ENCODE results near the gene CBFB. TPM values are rescaled to one million over a fixed set of nuclear protein-coding genes. Genes with fewer than 3 reads are reported as not detected.
A peak's percentile ranks its signal among the peaks of the same experiment; 100 is the strongest.

Gene CBFB
- polyA plus RNA-seq, 2 donors, result 15.3 to 17.0 TPM

GRCh38 chr16:67129422-67129821, 100.5 kb downstream of the CBFB start:
- Histone ChIP-seq H3K9me3 (ENCODE audit: control insufficient read depth in 2 of 2, insufficient read depth in 1 of 2, low read depth in 1 of 2, low read length in 1 of 2) (no peaks in the 10 kb centered on the region), H3K27me3 (ENCODE audit: control insufficient read depth in 1 of 2, insufficient read depth in 2 of 2, low read length in 2 of 2) (no peaks in the 10 kb centered on the region), H3K36me3 (ENCODE audit: control insufficient read depth in 2 of 2, insufficient read depth in 2 of 2, low read length in 1 of 2) (peaks cover 4 to 19% of the 10 kb centered on the region in 2 donors), H3K4me3 (ENCODE audit: low read depth in 1 of 2, low read length in 2 of 2) (no peak overlapping the region), H3K27ac (ENCODE audit: low read depth in 2 of 2, low read length in 1 of 2) (no peak overlapping the region), H3K4me1 (ENCODE audit: control insufficient read depth in 2 of 2, insufficient read depth in 2 of 2, low read length in 1 of 2) (no peaks in the 10 kb centered on the region)
- WGBS, 2 donors, result 98 to 100% methylated on average over 3 of the region's 3 CpGs

GRCh38 chr16:67137605-67138004, 108.7 kb downstream of the CBFB start:
- WGBS, 2 donors, result 57 to 59% methylated on average over 3 of the region's 3 CpGs
- Histone ChIP-seq H3K4me1 (ENCODE audit: control insufficient read depth in 2 of 2, insufficient read depth in 2 of 2, low read length in 1 of 2) (no peaks in the 10 kb centered on the region), H3K9me3 (ENCODE audit: control insufficient read depth in 2 of 2, insufficient read depth in 1 of 2, low read depth in 1 of 2, low read length in 1 of 2) (no peaks in the 10 kb centered on the region), H3K27me3 (ENCODE audit: control insufficient read depth in 1 of 2, insufficient read depth in 2 of 2, low read length in 2 of 2) (no peaks in the 10 kb centered on the region), H3K27ac (ENCODE audit: low read depth in 2 of 2, low read length in 1 of 2) (no peak overlapping the region), H3K4me3 (ENCODE audit: low read depth in 1 of 2, low read length in 2 of 2) (no peak overlapping the region), H3K36me3 (ENCODE audit: control insufficient read depth in 2 of 2, insufficient read depth in 2 of 2, low read length in 1 of 2) (peaks cover 21 to 30% of the 10 kb centered on the region in 2 donors)

- no peak overlapping the region for H3K4me3 ChIP-seq (ENCODE audit: low read depth in 1 of 2, low read length in 2 of 2)
- peaks cover 15 to 55% of the 10 kb centered on the region in 2 donors for H3K36me3 ChIP-seq (ENCODE audit: control insufficient read depth in 2 of 2, insufficient read depth in 2 of 2, low read length in 1 of 2)
- H3K4me1 ChIP-seq (ENCODE audit: control insufficient read depth in 2 of 2, insufficient read depth in 2 of 2, low read length in 1 of 2), result no peaks in the 10 kb centered on the region
- H3K27me3 ChIP-seq (ENCODE audit: control insufficient read depth in 1 of 2, insufficient read depth in 2 of 2, low read length in 2 of 2), result no peaks in the 10 kb centered on the region
- 95 to 96% methylated on average over 13 of the region's 13 CpGs for WGBS, 2 donors
- H3K9me3 ChIP-seq (ENCODE audit: control insufficient read depth in 2 of 2, insufficient read depth in 1 of 2, low read depth in 1 of 2, low read length in 1 of 2), result no peaks in the 10 kb centered on the region
- H3K27ac ChIP-seq (ENCODE audit: low read depth in 2 of 2, low read length in 1 of 2), result no peak overlapping the region
Measured at GRCh38 chr16:67141391-67141790, 112.4 kb downstream of the CBFB start.

- no peak overlapping the region for H3K4me3 ChIP-seq (ENCODE audit: low read depth in 1 of 2, low read length in 2 of 2)
- no peaks in the 10 kb centered on the region for H3K9me3 ChIP-seq (ENCODE audit: control insufficient read depth in 2 of 2, insufficient read depth in 1 of 2, low read depth in 1 of 2, low read length in 1 of 2)
- H3K27ac ChIP-seq (ENCODE audit: low read depth in 2 of 2, low read length in 1 of 2), result no peak overlapping the region
- H3K36me3 ChIP-seq (ENCODE audit: control insufficient read depth in 2 of 2, insufficient read depth in 2 of 2, low read length in 1 of 2), result peaks cover 15 to 62% of the 10 kb centered on the region in 2 donors
- H3K4me1 ChIP-seq (ENCODE audit: control insufficient read depth in 2 of 2, insufficient read depth in 2 of 2, low read length in 1 of 2), result peaks cover 0 to 4% of the 10 kb centered on the region in 2 donors
- WGBS, 2 donors, result 93 to 95% methylated on average over 9 of the region's 9 CpGs
- H3K27me3 ChIP-seq (ENCODE audit: control insufficient read depth in 1 of 2, insufficient read depth in 2 of 2, low read length in 2 of 2), result no peaks in the 10 kb centered on the region
Measured at GRCh38 chr16:67142342-67142741, 113.4 kb downstream of the CBFB start.

GRCh38 chr16:67144943-67145342, 116.0 kb downstream of the CBFB start:
- WGBS, 2 donors, result 86 to 96% methylated on average over 2 of the region's 2 CpGs
- no peaks in the 10 kb centered on the region for H3K9me3 ChIP-seq (ENCODE audit: control insufficient read depth in 2 of 2, insufficient read depth in 1 of 2, low read depth in 1 of 2, low read length in 1 of 2)
- H3K27me3 ChIP-seq (ENCODE audit: control insufficient read depth in 1 of 2, insufficient read depth in 2 of 2, low read length in 2 of 2), result no peaks in the 10 kb centered on the region
- H3K36me3 ChIP-seq (ENCODE audit: control insufficient read depth in 2 of 2, insufficient read depth in 2 of 2, low read length in 1 of 2), result peaks cover 15 to 68% of the 10 kb centered on the region in 2 donors
- no peak overlapping the region for H3K27ac ChIP-seq (ENCODE audit: low read depth in 2 of 2, low read length in 1 of 2)
- H3K4me1 ChIP-seq (ENCODE audit: control insufficient read depth in 2 of 2, insufficient read depth in 2 of 2, low read length in 1 of 2), result peaks cover 0 to 9% of the 10 kb centered on the region in 2 donors
- H3K4me3 ChIP-seq (ENCODE audit: low read depth in 1 of 2, low read length in 2 of 2), result no peak overlapping the region

GRCh38 chr16:67145746-67146145, 116.8 kb downstream of the CBFB start:
- H3K27ac ChIP-seq (ENCODE audit: low read depth in 2 of 2, low read length in 1 of 2), result no peak overlapping the region
- no peaks in the 10 kb centered on the region for H3K27me3 ChIP-seq (ENCODE audit: control insufficient read depth in 1 of 2, insufficient read depth in 2 of 2, low read length in 2 of 2)
- WGBS, 2 donors, result 91 to 98% methylated on average over 2 of the region's 2 CpGs
- peaks cover 13 to 66% of the 10 kb centered on the region in 2 donors for H3K36me3 ChIP-seq (ENCODE audit: control insufficient read depth in 2 of 2, insufficient read depth in 2 of 2, low read length in 1 of 2)
- peaks cover 0 to 10% of the 10 kb centered on the region in 2 donors for H3K4me1 ChIP-seq (ENCODE audit: control insufficient read depth in 2 of 2, insufficient read depth in 2 of 2, low read length in 1 of 2)
- H3K9me3 ChIP-seq (ENCODE audit: control insufficient read depth in 2 of 2, insufficient read depth in 1 of 2, low read depth in 1 of 2, low read length in 1 of 2), result no peaks in the 10 kb centered on the region
- H3K4me3 ChIP-seq (ENCODE audit: low read depth in 1 of 2, low read length in 2 of 2), result no peak overlapping the region

GRCh38 chr16:67146523-67147357, 117.8 kb downstream of the CBFB start:
- no peaks in the 10 kb centered on the region for H3K27me3 ChIP-seq (ENCODE audit: control insufficient read depth in 1 of 2, insufficient read depth in 2 of 2, low read length in 2 of 2)
- H3K9me3 ChIP-seq (ENCODE audit: control insufficient read depth in 2 of 2, insufficient read depth in 1 of 2, low read depth in 1 of 2, low read length in 1 of 2), result no peaks in the 10 kb centered on the region
- H3K4me3 ChIP-seq (ENCODE audit: low read depth in 1 of 2, low read length in 2 of 2), result no peak overlapping the region
- H3K36me3 ChIP-seq (ENCODE audit: control insufficient read depth in 2 of 2, insufficient read depth in 2 of 2, low read length in 1 of 2), result peaks cover 7 to 58% of the 10 kb centered on the region in 2 donors
- 86 to 89% methylated on average over 7 of the region's 7 CpGs for WGBS, 2 donors
- H3K4me1 ChIP-seq (ENCODE audit: control insufficient read depth in 2 of 2, insufficient read depth in 2 of 2, low read length in 1 of 2), result peaks cover 0 to 12% of the 10 kb centered on the region in 2 donors
- H3K27ac ChIP-seq (ENCODE audit: low read depth in 2 of 2, low read length in 1 of 2), result peak overlapping the region in 1 of 2 donors; percentile 23

- H3K4me1 ChIP-seq (ENCODE audit: control insufficient read depth in 2 of 2, insufficient read depth in 2 of 2, low read length in 1 of 2), result peaks cover 0 to 12% of the 10 kb centered on the region in 2 donors
Measured at GRCh38 chr16:67147437-67148140, 118.6 kb downstream of the CBFB start.

GRCh38 chr16:67148221-67148620, 119.3 kb downstream of the CBFB start:
- Histone ChIP-seq H3K27me3 (ENCODE audit: control insufficient read depth in 1 of 2, insufficient read depth in 2 of 2, low read length in 2 of 2) (no peaks in the 10 kb centered on the region), H3K9me3 (ENCODE audit: control insufficient read depth in 2 of 2, insufficient read depth in 1 of 2, low read depth in 1 of 2, low read length in 1 of 2) (no peaks in the 10 kb centered on the region), H3K27ac (ENCODE audit: low read depth in 2 of 2, low read length in 1 of 2) (no peak overlapping the region), H3K36me3 (ENCODE audit: control insufficient read depth in 2 of 2, insufficient read depth in 2 of 2, low read length in 1 of 2) (peaks cover 3 to 45% of the 10 kb centered on the region in 2 donors), H3K4me3 (ENCODE audit: low read depth in 1 of 2, low read length in 2 of 2) (no peak overlapping the region), H3K4me1 (ENCODE audit: control insufficient read depth in 2 of 2, insufficient read depth in 2 of 2, low read length in 1 of 2) (peaks cover 0 to 12% of the 10 kb centered on the region in 2 donors)
- 85 to 88% methylated on average over 2 of the region's 2 CpGs for WGBS, 2 donors

More at GRCh38 chr16:67147437-67148140, 118.6 kb downstream of the CBFB start:
- Histone ChIP-seq H3K27me3 (ENCODE audit: control insufficient read depth in 1 of 2, insufficient read depth in 2 of 2, low read length in 2 of 2) (no peaks in the 10 kb centered on the region), H3K4me3 (ENCODE audit: low read depth in 1 of 2, low read length in 2 of 2) (no peak overlapping the region), H3K27ac (ENCODE audit: low read depth in 2 of 2, low read length in 1 of 2) (peak overlapping the region in 1 of 2 donors; percentile 23), H3K9me3 (ENCODE audit: control insufficient read depth in 2 of 2, insufficient read depth in 1 of 2, low read depth in 1 of 2, low read length in 1 of 2) (no peaks in the 10 kb centered on the region), H3K36me3 (ENCODE audit: control insufficient read depth in 2 of 2, insufficient read depth in 2 of 2, low read length in 1 of 2) (peaks cover 3 to 50% of the 10 kb centered on the region in 2 donors)
- WGBS, 2 donors, result 58 to 62% methylated on average over 4 of the region's 4 CpGs
